Left cardiac atrium (tissue), 4 donors: ENCODE results near the gene SLC16A1. TPM values are rescaled to one million over a fixed set of nuclear protein-coding genes. Genes with fewer than 3 reads are reported as not detected.
"Not testable (repeated sequence)": the region's sequence is repeated elsewhere in the genome, so short reads cannot be mapped to it uniquely, and the experiment has no call there.

Experiments used
- ATAC-seq, 2 donors: fragments of 200-7000 bp; cut with Tn5 transposase; one replicate each; pipeline ENCODE4 v1.9.1; 2020; ENCODE audit warnings: mild to moderate bottlenecking in 2 of 2, moderate library complexity in 2 of 2
- DNase-seq: peaks from one replicate; pipeline ENCODE4 v3.0.0-alpha.2; 2020
- intact Hi-C, 2 donors: fragments of 100-400 bp; cut with DNase I; formaldehyde crosslinking; loops; one replicate each; pipeline versions ENCODE4 v1.14.1 to v1.15.1; 2022 to 2023
- total RNA-seq, 2 donors: library from RNA; stranded (reverse); fragmentation: NEBNext Ultra II Directional; extraction: Animal tissue kit (Norgen Biotek cat#: 25700); gene quantifications; one replicate each; pipeline ENCODE4 v1.2.1, GENCODE V29; 2021
- donor health status: DM: no; HTN: yes; CAD: no.
- donor health status: DM: no; HTN: yes; CAD: no; lungs with severe emphysema.
- donor health status: DM: yes; HTN: yes; CAD: no.
- donor health status: Dilated cardiomyopathy.

Gene SLC16A1
- total RNA-seq, 2 donors from 2014 or later: 54.0 to 80.0 TPM

DNA sequence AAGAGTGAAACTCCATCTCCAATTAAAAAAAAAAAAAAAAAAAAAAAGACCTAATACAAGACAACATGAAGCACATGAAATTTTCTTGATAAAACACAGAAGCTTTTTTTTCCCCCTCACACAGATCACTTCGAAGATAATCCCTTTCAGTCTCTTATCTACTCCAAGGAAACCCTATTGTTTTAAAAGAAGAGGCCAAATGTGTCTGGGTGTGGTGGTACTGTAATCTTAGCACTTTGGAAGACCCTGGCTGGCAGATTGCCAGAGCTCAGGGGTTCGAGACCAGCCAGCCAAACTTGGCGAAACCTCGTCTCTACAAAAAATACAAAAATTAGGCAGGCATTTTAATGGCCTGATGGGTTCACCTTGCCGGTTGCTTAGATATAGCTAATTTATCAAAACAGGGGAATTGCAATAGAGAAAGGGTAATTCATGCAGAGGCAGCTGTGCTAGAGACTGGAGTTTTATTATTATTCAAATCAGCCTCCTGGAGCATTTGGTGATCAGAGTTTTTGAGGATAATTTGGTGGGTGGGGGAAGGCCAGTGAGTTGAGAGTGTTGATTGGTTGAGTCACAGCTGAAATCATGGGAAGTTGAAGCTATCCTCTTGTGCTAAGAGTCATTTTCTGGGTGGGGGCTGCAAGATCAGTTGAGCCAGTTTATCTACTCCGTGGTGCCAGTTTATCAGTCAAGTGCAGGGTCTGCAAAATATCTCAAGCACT is 62.5 kb downstream of the SLC16A1 start:
- DNase-seq: no peak
- no peak for ATAC-seq
- intact Hi-C loops: no loop called here

DNA sequence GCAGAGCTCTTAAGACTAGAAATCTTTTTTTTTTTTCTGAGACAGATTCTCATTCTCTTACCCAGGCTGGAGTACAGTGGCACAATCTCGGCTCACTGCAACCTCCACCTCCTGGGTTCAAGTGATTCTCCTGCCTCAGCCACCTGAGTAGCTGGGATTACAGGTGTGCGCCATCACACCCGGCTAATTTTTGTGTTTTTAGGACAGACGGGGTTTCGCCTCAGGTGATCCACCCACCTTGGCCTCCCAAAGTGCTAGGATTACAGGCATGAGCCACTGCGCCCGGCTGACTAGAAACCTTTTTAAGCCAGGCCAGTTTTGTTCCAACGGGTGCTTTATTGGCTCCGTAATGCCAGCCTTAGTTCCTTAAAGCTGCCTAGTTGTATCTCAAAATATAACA is 66.1 kb downstream of the SLC16A1 start:
- intact Hi-C loops: loop anchor here in 1 of 2 donors (10.0 kb wide), 2 partner anchors 65 to 165 kb away; partner anchors contain the start of gene SLC16A1
- DNase-seq, ATAC-seq: not testable (repeated sequence)

DNA sequence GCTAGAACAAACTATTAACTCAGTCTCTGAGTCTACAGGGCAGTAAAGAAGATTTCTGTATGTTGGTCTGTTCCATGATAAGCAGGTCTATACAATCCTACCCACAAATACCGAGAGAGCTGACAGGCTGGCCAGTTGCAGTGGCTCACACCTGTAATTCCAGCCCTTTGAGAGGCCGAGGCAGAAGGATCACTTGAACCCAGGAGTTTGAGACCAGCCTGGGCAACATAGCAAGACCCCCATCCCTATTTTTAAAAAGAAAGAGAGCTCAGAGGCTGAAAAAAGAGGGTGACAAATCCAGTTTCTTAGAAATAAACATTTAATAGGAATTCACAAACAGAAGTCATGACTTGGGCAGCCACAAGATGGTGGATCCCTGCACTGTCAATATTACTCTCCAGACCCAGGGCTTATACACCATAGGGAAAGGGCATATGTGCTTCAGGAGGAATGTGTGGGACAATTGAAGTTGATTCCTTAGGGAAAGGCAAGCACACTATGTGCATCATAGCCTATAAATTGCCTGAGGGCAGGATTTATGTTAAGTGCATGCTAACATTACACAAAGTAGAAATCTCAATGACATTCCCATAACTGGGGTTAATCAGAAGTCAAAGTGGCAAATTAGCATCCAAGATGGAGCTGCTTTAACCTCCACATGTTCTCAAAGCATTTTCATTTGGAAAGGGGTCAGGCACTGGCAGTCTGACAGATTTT is 66.8 kb downstream of the SLC16A1 start:
- no peak for DNase-seq
- ATAC-seq: no peak
- intact Hi-C loops: loop anchor here in 1 of 2 donors (10.0 kb wide), 2 partner anchors 66 to 164 kb away; partner anchors contain the start of gene SLC16A1

DNA sequence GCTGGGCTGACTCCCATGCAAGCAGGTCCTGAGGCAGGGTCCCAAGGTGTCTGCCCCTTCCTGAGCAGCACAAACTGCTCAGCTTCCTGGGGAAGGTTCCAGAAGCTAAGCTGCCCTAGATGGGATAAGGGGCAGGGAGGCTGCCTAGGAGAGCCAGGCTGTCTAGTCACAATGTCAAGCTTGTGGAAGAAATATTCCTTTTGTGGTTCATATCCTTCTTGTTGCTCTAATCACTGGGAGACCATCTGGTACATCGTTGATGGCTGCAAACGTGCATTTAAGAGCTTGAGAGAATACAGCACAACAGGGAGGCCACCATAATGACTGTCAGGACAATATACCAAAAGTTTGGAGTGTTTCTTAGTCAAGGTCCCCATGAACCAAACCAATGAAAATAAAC is 67.4 kb downstream of the SLC16A1 start:
- intact Hi-C loops: loop anchor here in 1 of 2 donors (10.0 kb wide), 2 partner anchors 66 to 164 kb away; partner anchors contain the start of gene SLC16A1
- no peak for ATAC-seq

DNA sequence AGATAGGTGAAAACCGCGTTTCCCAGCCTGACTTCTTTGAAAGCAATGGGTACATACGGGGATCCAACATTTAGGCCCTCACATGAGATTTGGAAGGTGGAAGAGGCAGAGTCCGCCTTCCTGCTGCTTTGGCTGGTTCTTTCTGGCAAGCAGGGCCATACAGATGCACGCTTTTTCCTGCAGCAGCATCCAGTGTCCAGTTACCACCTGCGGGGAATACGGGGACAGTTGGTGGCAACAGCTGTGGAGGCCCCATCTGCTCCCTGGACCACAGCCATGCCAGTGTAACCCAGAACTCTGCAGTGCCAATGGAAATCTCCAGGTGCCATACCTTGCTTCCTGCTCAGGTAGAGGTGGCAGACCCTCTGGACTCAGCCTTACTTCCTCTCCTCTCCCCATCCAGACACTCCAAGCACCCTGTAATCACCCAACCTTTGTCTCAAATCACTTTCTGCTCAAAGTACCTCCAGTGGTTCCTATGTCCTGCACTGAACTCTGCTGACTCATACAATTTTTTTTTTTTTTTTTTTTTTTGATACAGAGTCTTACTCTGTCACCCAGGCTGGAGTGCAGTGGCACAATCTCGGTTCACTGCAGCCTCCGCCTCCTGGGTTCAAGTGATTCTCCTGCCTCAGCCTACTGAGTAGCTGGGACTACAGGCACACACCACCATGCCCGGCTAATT is 68.3 kb downstream of the SLC16A1 start:
- DNase-seq (no peak), ATAC-seq (no peak)
- intact Hi-C loops: loop anchor here in 1 of 2 donors (10.0 kb wide), 2 partner anchors 67 to 163 kb away; partner anchors contain the start of gene SLC16A1

More for the DNA sequence above, 67.4 kb downstream of the SLC16A1 start:
- no peak for DNase-seq

DNA sequence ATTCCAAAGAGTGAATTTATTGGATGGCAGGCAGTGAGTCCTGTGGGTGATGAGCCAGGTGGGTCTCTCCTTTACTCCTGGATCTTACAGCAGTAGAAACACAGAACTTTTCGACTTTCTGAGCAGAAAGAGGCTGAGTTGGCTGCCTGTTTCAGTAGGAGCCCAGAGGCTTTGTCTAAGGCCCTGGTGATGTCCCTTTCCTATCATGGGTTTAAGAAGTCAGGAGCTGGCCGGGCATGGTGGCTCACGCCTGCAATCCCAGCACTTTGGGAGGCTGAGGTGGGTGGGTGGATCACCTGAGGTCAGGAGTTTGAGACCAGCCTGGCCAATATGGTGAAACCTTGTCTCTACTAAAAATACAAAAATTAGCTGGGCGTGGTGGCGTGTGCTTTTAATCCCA is 71.0 kb downstream of the SLC16A1 start:
- intact Hi-C loops: loop anchor here (5.0 to 10.0 kb wide), 4 partner anchors 70 to 160 kb away; partner anchors contain the start of gene SLC16A1 (in 2 of the 2)
- ATAC-seq, DNase-seq: not testable (repeated sequence)

DNA sequence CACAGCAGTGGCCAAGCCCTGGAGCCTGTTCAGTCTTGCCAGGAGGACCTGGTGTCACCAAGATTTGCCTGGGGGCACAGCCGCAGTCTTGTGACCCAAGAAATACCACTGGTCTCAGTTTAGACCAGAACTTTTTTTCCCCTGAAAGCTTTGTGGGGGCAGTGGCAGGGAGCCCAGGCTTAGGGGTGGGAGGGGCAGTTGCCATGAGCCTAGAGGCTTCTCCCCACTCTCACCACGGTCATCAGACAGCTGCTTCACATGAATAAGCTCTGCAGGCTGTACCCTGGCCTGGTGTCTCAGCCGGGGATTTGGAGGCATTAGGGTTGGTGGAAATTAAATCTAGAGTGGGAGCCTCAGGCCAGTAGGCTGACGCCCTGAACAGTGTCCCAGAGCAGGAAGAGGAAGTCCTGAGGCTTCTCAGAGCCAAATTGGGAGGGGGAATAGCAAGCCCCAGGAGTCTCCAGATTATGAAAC is 73.7 kb downstream of the SLC16A1 start:
- intact Hi-C loops: loop anchor here (5.0 to 10.0 kb wide), 4 partner anchors 72 to 160 kb away; partner anchors contain the start of gene SLC16A1 (in 2 of the 2)
- no peak for DNase-seq
- ATAC-seq: peak; percentile 41 to 60

DNA sequence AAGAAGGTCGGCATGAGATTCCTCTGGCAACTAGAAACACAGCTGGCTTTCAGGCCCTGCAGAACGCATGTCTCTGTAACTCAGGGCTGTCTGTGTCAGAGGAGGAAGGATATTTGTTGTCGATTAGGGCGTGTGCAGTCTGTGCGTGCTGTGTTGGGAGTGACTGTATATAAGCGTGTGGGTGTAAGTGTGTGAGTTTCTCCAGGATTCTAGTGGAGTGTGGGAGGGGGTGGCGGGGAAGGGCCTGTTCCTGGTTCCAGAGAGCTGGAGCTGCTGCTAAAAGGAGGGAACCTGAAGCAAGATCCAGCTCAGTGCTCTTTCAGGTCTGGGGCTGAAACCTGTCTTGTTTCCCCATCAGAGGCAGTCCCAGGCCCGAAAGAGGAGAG is 74.3 kb downstream of the SLC16A1 start:
- ATAC-seq (peak in 1 of 2 donors; percentile 84), DNase-seq (no peak)
- intact Hi-C loops: loop anchor here (2.0 to 10.0 kb wide), 5 partner anchors 73 to 161 kb away; partner anchors contain the start of gene SLC16A1 (in 2 of the 2)

DNA sequence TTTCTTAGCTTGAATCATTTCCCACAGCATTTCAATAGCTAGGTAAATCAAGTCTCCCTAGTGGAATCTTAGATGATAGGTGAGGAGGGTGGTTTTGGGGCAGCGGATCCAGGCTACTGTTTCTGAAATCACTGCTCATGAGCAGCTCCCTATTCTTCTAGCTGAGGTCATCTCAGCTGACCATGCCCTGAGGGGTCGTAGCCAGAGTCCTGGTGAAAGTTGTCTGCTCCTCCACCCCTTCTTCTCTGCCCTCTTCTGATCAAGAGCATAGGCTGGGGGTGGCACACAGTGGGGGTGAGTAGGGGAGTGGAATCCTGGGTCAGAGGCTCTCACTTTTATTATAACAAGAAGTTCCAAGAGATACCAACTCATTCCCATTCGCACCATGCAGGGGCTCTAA is 76.2 kb downstream of the SLC16A1 start:
- DNase-seq: no peak
- intact Hi-C loops: loop anchor here (2.0 to 10.0 kb wide), 5 partner anchors 75 to 163 kb away; partner anchors contain the start of gene SLC16A1 (in 2 of the 2)
- no peak for ATAC-seq

DNA sequence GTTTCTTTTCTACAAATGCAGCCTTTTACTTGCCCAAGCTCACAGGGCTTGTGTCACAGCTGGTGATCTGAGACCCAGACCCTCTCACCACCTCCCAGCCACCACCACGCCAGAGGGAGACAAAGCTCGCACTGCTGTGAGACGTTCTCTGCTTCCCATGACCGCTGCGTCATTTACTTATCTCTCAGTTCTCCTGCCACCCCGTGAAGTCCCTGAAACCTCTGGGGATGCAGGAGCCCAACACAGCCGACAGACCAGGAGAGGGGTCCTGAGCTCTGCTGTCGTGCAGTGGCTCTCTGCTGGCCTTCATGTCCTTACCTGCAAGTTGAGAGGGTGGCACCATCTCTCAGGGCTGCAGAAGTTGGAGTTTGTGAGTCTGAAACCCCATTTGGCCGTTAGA is 77.7 kb downstream of the SLC16A1 start:
- intact Hi-C loops: no loop called here
- DNase-seq: no peak
- no peak for ATAC-seq

DNA sequence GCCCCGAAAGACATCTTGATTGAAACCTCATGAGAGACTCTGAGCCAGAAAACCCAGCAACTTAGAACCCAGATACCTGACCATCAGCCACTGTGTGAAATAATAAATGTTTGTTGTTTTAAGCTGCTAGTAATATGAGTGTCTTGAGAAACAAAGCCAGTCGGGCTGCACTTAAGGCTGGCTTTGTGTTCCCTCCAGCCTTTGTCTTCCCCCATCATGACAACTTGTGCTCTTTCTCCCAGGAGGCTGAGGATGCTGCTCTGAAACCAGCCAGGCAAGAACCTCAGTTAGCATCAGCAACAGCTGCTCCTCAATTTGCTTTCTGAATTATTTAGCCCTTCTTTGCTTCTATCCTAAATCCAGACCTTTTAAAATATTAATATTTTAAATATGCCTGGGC is 78.2 kb downstream of the SLC16A1 start:
- ATAC-seq (no peak), DNase-seq (no peak)
- intact Hi-C loops: no loop called here

DNA sequence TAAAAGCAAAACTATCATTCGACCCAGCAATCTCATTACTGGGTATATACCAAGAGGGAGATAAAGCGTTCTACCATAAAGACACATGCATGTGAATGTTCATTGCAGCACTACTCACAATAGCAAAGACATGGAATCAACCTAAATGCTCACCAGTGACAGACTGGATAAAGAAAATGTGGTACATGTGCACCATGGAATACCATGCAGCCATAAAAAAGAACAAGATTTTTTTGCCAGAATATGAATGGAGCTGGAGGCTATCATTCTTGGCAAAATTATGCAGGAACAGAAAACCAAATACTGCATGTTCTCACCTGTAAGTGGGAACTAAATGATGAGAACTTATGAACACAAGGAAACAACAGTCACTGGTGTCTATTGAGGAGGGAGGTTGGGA is 79.7 kb downstream of the SLC16A1 start:
- no peak for ATAC-seq
- DNase-seq: no peak
- intact Hi-C loops: no loop called here

DNA sequence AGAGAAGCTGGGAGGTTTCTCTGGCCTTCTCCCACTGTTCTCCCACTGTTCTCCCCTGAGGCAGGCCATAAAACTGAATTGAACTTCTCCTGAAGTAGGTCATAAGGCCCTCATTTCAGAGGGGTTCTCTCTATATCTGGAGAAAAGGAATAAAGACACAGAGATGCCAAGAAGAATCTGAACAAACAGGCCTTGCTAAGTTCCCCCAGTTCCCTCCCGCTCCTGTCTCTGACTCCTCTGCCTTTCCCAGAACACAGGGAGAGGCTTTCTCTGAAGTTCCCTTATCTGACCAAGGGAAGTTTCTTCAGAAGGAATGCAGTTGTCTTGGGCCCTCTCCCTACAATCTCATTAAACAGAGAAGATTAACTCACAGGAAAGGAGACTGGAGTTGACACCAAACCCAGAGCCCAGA is 83.4 kb downstream of the SLC16A1 start:
- peak; percentile 15 to 57 for ATAC-seq
- intact Hi-C loops: no loop called here
- no peak for DNase-seq

DNA sequence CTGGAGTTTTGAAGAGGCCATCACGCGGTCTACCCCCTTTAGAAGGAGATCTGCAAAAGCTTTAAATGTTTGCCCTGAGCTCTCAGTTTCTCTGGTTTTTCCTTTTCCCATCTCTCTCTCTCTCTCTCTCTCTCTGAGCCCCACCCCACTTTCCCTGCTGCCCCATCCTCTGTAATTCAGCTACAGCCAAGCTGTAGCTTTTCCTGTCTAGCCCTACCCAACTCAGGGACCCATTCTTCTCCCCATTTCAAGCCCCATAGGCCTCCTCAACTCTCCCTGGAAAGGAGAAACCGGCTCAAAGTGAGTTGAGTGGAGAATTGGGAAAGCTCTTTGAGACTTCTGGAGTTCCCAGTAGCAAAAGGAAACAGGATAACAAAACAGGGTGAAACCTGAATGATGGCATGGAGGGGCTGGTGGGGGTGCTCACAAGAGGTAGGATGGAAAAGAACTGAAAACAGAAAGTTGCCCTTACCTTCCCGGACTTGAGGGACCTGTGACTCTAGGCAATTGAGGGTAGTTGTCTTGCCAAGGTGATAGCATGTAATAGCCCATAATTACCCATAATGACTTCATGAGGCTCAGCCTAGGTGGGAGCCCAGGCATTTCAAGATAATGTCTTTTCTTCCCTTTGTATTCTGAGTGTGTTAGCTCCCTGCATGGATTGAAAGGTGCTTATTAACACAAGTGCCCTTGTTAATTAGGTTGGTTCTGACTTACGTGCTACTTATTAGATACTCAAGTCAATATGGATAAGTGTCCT is 84.9 kb downstream of the SLC16A1 start:
- no peak for ATAC-seq
- DNase-seq: no peak
- intact Hi-C loops: no loop called here

DNA sequence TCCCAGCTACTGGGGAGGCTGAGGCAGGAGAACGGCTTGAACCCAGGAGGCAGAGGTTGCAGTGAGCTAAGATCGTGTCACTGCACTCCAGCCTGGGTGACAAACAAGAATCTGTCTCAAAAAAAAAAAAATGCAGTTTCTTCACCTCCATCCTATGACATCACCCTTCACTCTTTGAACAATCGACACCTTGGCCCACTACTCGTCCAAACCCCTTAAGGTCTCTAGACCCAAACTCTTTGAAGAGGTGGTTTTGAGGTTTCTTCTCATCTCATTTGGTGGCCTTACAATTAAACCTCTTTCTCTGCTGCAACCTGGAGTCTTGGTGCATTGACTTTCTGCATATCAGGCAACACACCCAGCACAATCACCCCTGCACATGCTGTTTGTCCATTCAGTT is 86.1 kb downstream of the SLC16A1 start:
- intact Hi-C loops: no loop called here
- no peak for ATAC-seq
- DNase-seq: no peak

DNA sequence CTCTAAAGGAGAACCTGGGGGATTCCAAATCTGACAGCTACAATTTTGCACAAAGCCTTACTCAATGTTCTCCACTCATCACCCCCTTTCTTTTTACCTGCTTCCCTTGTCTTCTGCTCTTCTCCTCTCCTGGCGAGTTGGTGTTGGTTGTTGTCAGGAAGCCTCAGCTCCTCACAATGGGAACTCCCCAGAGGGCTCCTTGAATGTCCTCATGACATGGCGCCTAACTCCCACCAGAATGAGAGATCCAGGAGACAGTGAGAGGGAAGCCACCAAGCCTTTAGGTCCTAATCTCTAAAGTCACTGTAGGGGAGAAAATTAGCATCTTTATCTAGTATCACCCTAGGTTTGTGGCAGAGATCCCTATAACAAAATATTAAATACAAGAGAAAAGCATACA is 87.8 kb downstream of the SLC16A1 start:
- DNase-seq (no peak), ATAC-seq (no peak)
- intact Hi-C loops: no loop called here

DNA sequence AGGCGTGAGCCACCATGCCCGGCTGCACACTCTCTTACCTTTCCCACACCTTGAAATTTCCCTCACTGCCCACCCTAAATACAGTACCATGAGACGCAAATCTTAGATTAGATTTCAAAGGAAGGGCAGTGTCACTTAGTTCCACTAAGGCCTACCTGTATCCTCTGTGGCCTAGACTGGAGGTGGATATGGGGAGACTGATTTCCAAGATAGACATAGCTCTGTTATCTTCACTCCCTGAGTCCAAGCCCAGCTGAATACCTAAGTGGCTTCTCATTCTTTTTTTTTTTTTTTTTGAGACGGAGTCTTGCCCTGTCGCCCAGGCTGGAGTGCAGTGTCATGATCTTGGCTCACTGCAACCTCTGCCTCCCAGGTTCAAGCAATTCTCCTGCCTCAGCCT is 89.0 kb downstream of the SLC16A1 start:
- ATAC-seq: no peak
- DNase-seq: no peak
- intact Hi-C loops: no loop called here

DNA sequence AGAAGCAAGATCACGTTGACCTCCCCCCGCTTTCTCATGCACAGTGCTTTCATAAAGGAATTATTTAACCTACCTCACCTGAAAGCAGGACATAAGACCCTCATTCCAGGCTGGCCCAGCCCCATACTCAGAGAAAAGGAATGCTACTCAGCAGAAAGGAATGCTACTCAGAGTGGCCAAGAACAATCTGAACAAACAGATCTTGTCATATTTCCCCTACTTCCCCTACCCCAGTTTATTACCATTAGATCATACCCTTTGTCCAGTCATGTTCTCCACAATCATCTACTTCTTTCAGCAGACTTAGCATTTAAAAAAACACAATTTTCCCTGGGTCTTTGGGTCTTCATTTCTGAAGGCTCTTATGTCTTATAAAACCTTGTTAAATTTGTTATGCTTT is 89.8 kb downstream of the SLC16A1 start:
- intact Hi-C loops: no loop called here
- no peak for ATAC-seq
- DNase-seq: no peak
